HEK293T (cell line): Measurements from ENCODE around the gene METTL5.
"Not testable (repeated sequence)": the region's sequence is repeated elsewhere in the genome, so short reads cannot be mapped to it uniquely, and the experiment has no call there.

Experiments used
- CTCF ChIA-PET: fragments of 350-600 bp; formaldehyde crosslinking; extraction: SDS; loops from one replicate; lab custom pipeline; 2021; ENCODE audit warnings: antibody characterized with exemption, inconsistent platforms; lab: Yijun Ruan, JAX
- POLR2A ChIA-PET: fragments of 350-600 bp; formaldehyde crosslinking; extraction: SDS; loops from one replicate; lab custom pipeline; 2020; ENCODE audit warnings: antibody characterized with exemption, inconsistent platforms; lab: Yijun Ruan, JAX
- DNase-seq: peaks from one replicate; pipeline ENCODE4 v3.0.0; 2012; ENCODE audit warnings: mixed read lengths; ENCODE audit errors: extremely low spot score
- ARNT ChIP-seq: fragments of 450-650 bp; IDR thresholded peaks from 2 replicates; pipeline ENCODE4 v1.6.1; 2017; ENCODE audit warnings: mild to moderate bottlenecking
- BHLHE40 ChIP-seq: fragments of 450-650 bp; IDR thresholded peaks from 2 replicates; pipeline ENCODE4 v1.6.1; 2016; ENCODE audit warnings: mild to moderate bottlenecking, moderate library complexity, borderline replicate concordance
- CTBP1 ChIP-seq: fragments of 450-650 bp; IDR thresholded peaks from 2 replicates; pipeline ENCODE4 v1.6.1; 2016; ENCODE audit warnings: borderline replicate concordance
- ELF4 ChIP-seq: fragments of 450-650 bp; IDR thresholded peaks from 2 replicates; pipeline ENCODE4 v1.6.1; 2017; ENCODE audit warnings: antibody characterized with exemption
- FOXA1 ChIP-seq: fragments of 450-650 bp; IDR thresholded peaks from 2 replicates; pipeline ENCODE4 v1.6.1; 2016; ENCODE audit warnings: mild to moderate bottlenecking
- FOXK2 ChIP-seq: fragments of 450-650 bp; IDR thresholded peaks from 2 replicates; pipeline ENCODE4 v1.6.1; 2016; ENCODE audit warnings: mild to moderate bottlenecking
- FOXM1 ChIP-seq: fragments of 450-650 bp; IDR thresholded peaks from 2 replicates; pipeline ENCODE4 v1.6.1; 2017; ENCODE audit warnings: mild to moderate bottlenecking, borderline replicate concordance
- HDGF ChIP-seq: fragments of 450-650 bp; IDR thresholded peaks from 2 replicates; pipeline ENCODE4 v1.6.1; 2017; ENCODE audit warnings: antibody characterized with exemption, borderline replicate concordance
- L3MBTL2 ChIP-seq: fragments of 450-650 bp; conservative IDR thresholded peaks from 2 replicates; pipeline ENCODE4 v1.6.1; 2016; ENCODE audit warnings: mild to moderate bottlenecking
- LEF1 ChIP-seq: fragments of 450-650 bp; IDR thresholded peaks from 2 replicates; pipeline ENCODE4 v1.6.1; 2017; ENCODE audit warnings: mild to moderate bottlenecking, borderline replicate concordance
- NFRKB ChIP-seq: fragments of 450-650 bp; IDR thresholded peaks from 2 replicates; pipeline ENCODE4 v1.6.1; 2016; ENCODE audit warnings: mild to moderate bottlenecking, moderate library complexity
- PKNOX1 ChIP-seq: fragments of 450-650 bp; IDR thresholded peaks from 2 replicates; pipeline ENCODE4 v1.6.1; 2016
- SP1 ChIP-seq: fragments of 450-650 bp; IDR thresholded peaks from 2 replicates; pipeline ENCODE4 v1.6.1; 2017
- SUZ12 ChIP-seq: fragments of 450-650 bp; IDR thresholded peaks from 2 replicates; pipeline ENCODE4 v1.6.1; 2016; ENCODE audit warnings: mild to moderate bottlenecking
- TARDBP ChIP-seq: fragments of 450-650 bp; IDR thresholded peaks from 2 replicates; pipeline ENCODE4 v1.6.1; 2016
- ZNF384 ChIP-seq: fragments of 450-650 bp; IDR thresholded peaks from 2 replicates; pipeline ENCODE4 v1.6.1; 2016

Gene METTL5

DNA sequence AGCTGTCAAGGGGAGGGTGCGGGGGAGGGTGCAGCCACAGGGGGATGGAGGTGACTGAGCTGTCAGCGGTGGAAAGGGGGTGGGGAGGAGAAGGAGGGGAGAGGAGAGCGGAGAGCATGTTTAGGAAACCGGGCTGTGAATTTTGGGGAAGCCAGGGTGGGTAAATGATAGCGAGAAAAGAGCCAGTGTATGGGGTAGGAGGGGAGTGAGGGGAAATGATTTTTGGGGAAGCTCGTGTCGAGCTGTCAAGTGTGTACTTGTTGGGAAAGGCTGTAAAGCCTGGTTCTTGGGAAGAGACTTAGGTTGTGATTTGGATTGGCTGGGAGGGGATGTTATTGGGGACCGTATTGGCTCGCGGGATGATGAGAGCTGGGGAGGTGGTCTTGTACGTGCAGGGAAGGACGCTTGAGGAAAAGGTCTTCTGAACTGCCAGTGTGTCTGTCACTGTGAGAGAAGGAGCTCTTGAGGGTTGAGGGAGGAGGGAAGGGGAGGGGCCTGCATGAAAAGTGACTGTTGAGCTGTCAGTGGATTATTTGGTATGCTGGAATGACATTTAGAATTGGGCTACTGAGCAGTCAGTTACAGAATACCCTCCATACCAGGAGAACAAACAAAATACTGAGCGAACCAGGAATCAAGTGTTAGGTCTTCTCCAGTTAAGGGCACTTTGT is 3.6 kb upstream of the METTL5 start:
- POLR2A ChIA-PET = interaction anchor here (0.6 to 2.2 kb wide), 7 partner anchors 10 to 30 kb away, joined by 3 to 7 read pairs (median 3); partner anchors contain the start of gene SSB
- peak; percentile 49 for DNase-seq
- CTCF ChIA-PET = interaction anchor here (0.6 to 1.4 kb wide), 3 partner anchors 24 to 348 kb away, joined by 3 to 6 read pairs (median 3); no protein-coding TSS in a partner anchor
- TF ChIP-seq CTBP1 (no peak), FOXM1 (no peak), BHLHE40 (no peak), TARDBP (no peak), FOXA1 (no peak), PKNOX1 (peak; percentile 93), HDGF (no peak)

DNA sequence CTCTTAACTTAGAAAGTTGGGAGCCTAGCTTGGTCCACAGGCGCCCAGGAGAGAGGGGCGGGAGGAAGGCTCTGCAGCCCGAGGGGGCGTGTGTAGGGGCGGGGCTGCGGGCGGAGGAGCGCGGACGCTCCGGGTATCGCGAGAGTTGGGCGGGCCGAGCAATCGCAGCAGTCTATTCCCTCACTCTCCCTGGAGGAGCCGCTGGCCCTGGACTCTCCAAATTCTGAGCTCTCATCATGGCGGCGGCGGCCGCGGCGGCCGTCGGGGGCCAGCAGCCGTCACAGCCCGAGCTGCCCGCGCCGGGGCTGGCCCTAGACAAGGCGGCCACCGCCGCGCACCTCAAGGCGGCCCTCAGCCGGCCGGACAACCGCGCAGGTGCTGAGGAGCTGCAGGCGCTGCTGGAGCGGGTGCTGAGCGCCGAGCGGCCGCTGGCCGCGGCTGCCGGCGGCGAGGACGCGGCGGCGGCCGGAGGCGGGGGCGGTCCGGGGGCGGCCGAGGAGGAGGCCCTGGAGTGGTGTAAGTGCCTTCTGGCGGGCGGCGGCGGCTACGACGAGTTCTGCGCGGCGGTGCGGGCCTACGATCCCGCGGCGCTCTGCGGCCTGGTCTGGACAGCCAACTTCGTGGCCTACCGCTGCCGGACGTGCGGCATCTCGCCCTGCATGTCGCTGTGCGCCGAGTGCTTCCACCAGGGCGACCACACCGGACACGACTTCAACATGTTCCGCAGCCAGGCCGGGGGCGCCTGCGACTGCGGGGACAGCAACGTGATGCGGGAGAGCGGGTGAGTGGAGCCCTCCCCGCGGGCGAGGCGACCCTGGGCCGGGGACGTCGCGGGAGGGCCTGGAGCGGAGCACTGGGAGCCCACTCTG is 2.8 kb upstream of the METTL5 start, which contains the start of gene UBR3:
UBR3 (plus strand) TSS at position 183 of the 869 bp plus-strand sequence; CDS start at position 237, 54 bp downstream.
- CTCF ChIA-PET = interaction anchor here (0.7 to 1.4 kb wide), 3 partner anchors 9 to 50 kb away, joined by 3 to 6 read pairs (median 3); no protein-coding TSS in a partner anchor
- POLR2A ChIA-PET = interaction anchor here (0.7 to 2.2 kb wide), 7 partner anchors 9 to 1662 kb away, joined by 3 to 7 read pairs (median 3); partner anchors contain the start of gene SSB

DNA sequence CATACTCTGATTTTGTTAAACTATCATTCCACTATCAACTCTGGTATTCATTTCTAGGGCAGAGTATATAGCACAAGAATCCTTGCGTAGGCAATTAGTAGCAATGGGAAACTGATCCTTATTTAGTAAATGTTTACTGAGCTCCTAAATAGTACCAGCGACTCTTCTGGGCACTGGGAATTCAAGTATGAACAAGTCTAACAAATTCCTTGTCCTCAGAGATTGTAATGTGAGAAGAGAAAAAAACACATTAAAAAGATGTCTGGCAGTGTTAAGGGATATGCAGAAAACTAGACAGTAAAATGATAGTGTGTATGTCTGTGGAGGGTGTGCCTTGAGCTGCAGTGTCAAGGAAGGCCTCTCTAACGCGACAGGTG is 721 bp downstream of the METTL5 start:
- TF ChIP-seq CTBP1 = no peak
- no peak for TF ChIP-seq HDGF
- TF ChIP-seq FOXM1 = no peak
- TF ChIP-seq ZNF384 = no peak
- TF ChIP-seq BHLHE40 = no peak
- no peak for TF ChIP-seq TARDBP
- TF ChIP-seq L3MBTL2 = no peak; the same call in 1 of the 2 replicates
- TF ChIP-seq LEF1 = no peak
- TF ChIP-seq PKNOX1 = no peak
- TF ChIP-seq FOXK2 = no peak
- no peak for TF ChIP-seq ARNT
- TF ChIP-seq SP1 = no peak
- no peak for TF ChIP-seq SUZ12
- no peak for TF ChIP-seq ELF4
- TF ChIP-seq NFRKB = no peak
- TF ChIP-seq FOXA1 = no peak
- DNase-seq = peak; percentile 9
- CTCF ChIA-PET = interaction anchor here (0.8 to 1.7 kb wide), 4 partner anchors 10 to 108 kb away, joined by 3 to 7 read pairs (median 4); no protein-coding TSS in a partner anchor
- POLR2A ChIA-PET = interaction anchor here (1.1 kb wide), 2 partner anchors 53 to 59 kb away, joined by 3 to 7 read pairs; no protein-coding TSS in a partner anchor

More for the DNA sequence above, 2.8 kb upstream of the METTL5 start, which contains the start of gene UBR3:
- DNase-seq = peak; percentile 98
- no peak for TF ChIP-seq PKNOX1
- TF ChIP-seq ARNT = peak; percentile 62; the same call in 1 of the 2 replicates

GRCh38 chr2:169822785-169823392 is 1.8 kb downstream of the METTL5 start:
- CTCF ChIA-PET = no interaction called here
- DNase-seq = no peak
- TF ChIP-seq FOXA1 = no peak
- TF ChIP-seq BHLHE40 = no peak
- no peak for TF ChIP-seq FOXM1
- TF ChIP-seq ARNT = no peak
- TF ChIP-seq HDGF = no peak
- TF ChIP-seq ELF4 = no peak
- no peak for TF ChIP-seq NFRKB
- TF ChIP-seq SUZ12 = no peak
- TF ChIP-seq LEF1 = no peak
- no peak for TF ChIP-seq ZNF384
- no peak for TF ChIP-seq FOXK2
- no peak for TF ChIP-seq TARDBP
- POLR2A ChIA-PET = no interaction called here

- POLR2A ChIA-PET = no interaction called here
- TF ChIP-seq SUZ12 = no peak
- TF ChIP-seq HDGF = no peak
- no peak for TF ChIP-seq FOXA1
- TF ChIP-seq FOXM1 = no peak
- no peak for TF ChIP-seq ZNF384
- TF ChIP-seq CTBP1 = no peak
- no peak for TF ChIP-seq PKNOX1
- TF ChIP-seq ARNT = no peak
- no peak for TF ChIP-seq NFRKB
- TF ChIP-seq LEF1 = no peak
- no peak for TF ChIP-seq TARDBP
- TF ChIP-seq SP1 = no peak
- no peak for TF ChIP-seq BHLHE40
- no peak for TF ChIP-seq FOXK2
- no peak for TF ChIP-seq ELF4
- TF ChIP-seq L3MBTL2 = no peak
- CTCF ChIA-PET = no interaction called here
- no peak for DNase-seq
Observed at GRCh38 chr2:169822036-169822435, 2.7 kb downstream of the METTL5 start.

DNA sequence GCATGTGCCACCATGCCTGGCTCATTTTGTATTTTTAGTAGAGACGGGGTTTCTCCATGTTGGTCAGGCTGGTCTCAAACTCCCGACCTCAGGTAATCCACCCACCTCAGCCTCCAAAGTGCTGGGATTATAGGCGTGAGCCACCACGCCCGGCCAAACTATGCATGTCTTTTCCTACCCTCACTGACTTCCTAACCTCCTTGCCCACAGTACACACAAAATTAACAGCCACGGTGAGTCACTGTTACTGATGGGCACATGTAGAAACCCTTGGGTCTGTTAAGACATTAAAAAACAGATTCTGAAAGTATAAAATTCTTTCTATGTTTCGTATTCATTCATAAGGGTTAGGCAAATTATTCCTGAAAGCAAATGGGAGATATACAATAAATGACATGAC is 4.6 kb downstream of the METTL5 start:
- DNase-seq, POLR2A ChIA-PET, CTCF ChIA-PET: not testable (repeated sequence)
